NOMO-1 treated with dmso at 0.1 percent for 144 hours (cell line): ENCODE results near the gene MRPL22.
"Not testable (repeated sequence)": the region's sequence is repeated elsewhere in the genome, so short reads cannot be mapped to it uniquely, and the experiment has no call there.

Experiments
- DNase-seq: peaks from one replicate; lab custom pipeline; 2025; ENCODE audit not compliant: unreplicated experiment; lab: John Stamatoyannopoulos, UW

The MRPL22 gene

DNA sequence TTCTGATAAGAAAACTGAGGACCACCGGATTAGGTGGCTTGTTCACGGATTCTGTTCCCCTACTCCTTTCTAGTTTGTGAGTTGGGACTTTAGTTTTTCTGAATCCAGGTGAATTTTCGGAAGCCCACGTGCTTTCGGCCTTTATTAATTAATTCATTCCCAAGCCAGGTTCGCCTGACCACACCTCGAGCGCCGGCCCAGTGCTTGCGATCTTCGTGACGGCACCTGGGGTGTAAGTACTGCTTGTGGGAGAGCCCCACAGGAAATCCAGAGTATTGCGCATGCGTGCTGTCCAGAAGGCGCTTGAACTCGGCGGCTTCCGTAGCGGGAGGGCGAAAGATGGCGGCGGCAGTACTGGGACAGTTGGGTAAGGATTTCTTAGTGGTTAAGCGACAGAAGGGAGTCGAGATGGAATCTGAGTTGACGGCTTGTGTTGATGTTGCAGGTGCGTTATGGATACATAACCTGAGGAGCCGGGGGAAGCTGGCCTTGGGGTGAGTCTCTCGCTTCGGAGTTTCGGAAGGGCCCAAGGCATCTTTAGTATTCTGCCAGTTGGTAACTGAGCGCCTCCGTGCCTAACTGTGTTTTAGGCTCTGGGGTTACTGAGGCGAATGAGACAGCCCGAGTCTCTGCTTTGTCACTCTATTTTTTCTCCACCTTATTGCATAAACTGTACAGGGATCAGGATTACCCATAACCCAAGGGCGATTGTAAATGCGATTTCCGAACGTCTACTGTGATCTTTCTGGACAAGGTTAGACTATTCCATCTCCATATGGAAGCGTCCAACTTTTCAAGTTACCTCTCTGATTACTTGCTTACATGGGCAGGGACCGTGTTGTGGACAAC, at the start of gene MRPL22:
MRPL22 (plus strand) TSS at position 302 of the 849 bp plus-strand sequence; CDS start at position 340, 38 bp downstream.
- peak; percentile 90 for DNase-seq

DNA sequence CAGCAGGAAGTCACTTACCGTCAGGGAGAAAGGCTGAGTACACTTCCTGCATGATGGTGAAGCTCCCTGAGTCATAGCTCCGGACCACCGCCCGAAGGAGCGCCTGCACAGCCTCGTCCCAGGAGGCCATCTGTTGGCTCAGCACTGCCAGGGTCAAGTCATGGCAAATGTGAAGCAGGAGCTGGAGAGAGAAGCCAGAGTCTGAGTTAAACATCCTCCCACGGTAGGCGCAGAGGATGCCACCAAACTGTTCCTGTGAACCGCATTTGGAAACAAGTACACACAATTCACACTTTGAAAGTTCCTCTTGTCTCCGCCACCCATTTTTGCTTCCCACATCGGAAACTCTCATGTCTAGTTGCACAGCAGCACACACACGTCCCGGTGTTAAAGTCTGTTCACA, 48.5 kb upstream of the MRPL22 start:
- no peak for DNase-seq

DNA sequence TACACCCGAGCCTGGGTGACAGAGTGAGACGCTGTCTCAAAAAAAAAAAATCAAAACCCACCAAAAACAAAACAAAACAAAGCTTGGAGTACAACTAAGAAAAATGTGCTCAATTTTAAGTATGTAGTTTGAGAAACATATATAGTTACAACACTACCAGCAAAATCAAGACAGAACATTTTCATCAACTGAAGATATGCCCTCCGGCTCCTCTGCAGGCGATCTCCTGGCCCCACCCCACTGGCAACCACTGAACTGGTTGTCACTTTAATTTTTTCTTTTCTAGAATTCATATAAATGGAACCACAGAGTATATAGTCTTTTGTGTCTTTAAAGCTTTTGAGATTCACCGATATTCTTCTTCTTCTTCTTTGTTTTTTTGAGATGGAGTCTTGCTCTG, 47.5 kb upstream of the MRPL22 start:
- no peak for DNase-seq

DNA sequence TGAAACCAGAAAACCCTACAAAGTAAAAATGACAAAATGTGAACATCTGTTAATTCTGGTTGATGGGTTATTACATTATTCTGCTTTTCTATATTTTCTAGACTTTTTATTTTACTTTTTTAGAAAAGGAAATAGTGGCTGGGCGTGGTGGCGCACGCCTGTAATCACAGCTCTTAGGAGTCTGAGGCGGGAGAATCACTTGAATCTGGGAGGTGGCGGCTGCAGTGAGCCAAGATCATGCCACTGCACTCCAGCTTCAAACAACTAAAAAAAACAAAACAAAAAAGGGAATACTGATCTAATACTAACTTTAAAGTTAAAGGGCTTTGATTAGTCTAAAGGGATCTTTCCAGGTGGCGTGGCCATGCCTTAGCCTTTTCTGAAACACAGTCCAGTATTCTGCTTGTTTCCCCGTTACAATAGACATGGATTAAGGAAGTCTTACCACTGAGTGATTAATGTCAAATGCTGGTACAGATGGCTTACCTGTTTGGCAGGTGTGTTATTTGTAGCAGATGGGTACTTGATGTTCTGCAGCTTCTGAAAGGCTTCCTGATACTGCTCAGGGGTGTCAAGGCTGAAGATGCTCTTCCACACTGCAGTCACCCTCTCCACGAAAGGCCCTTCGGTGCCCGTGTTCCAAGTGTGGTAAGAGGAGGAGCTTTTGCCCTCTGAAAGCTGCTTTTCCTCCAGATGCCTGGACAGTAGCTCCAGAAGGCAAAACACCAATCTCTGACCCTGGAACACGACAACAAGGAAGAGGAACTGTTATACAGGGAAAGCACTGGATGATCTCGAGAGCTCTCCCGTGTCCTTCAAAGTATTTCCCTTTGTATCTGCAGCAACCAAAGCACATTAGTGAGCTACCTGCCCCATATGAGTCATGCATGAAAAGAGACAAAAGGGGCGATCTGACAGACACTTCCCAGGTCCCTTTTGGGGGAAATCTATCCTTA, 45.0 kb upstream of the MRPL22 start:
- no peak for DNase-seq

DNA sequence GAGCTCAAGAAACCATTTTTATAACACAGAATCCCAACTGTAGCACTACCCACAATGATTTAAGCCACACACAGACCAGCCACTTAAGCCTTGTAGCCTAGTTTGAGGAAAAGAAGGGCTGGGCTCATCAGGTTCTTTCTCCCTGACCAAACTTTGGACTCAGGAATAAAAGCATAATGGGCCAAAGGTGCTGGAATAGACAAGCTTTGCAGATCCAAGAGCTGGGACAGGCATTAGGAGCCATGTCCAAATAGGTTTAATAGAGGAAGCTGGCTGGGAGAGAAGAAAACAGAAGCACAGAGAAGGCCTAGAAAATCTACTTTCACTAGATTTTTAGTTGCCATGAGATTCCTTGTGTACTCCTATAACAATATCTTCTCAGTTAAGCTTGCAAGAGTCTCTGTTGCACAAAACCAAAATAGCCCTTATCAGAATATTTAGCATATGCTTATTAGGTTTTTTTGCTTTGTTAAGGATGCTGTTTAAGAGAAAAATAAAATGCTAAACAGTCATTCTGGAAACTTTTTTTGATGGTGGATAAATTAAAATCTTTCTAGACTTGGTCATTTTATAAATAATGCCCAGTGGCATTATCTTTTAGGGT, 44.2 kb upstream of the MRPL22 start:
- no peak for DNase-seq

DNA sequence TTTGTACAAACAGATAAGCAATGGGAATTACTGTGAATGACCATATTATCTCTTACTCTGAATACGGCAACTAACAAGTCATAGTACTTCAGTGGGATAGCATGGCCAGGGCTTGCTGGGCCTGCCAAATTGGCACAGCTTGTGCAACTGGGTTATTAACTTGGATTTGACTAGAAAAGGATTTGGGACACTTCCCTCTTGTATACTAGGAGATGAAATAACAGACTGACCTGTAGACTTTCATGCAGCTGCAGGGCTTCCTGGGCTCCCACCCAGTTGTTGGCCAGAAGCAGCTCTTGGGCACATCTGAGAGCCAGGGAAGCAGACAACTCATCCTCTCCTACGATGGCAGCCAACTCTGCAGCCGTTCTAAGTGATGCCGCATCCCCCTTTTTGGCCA, 42.7 kb upstream of the MRPL22 start:
- DNase-seq, result no peak

DNA sequence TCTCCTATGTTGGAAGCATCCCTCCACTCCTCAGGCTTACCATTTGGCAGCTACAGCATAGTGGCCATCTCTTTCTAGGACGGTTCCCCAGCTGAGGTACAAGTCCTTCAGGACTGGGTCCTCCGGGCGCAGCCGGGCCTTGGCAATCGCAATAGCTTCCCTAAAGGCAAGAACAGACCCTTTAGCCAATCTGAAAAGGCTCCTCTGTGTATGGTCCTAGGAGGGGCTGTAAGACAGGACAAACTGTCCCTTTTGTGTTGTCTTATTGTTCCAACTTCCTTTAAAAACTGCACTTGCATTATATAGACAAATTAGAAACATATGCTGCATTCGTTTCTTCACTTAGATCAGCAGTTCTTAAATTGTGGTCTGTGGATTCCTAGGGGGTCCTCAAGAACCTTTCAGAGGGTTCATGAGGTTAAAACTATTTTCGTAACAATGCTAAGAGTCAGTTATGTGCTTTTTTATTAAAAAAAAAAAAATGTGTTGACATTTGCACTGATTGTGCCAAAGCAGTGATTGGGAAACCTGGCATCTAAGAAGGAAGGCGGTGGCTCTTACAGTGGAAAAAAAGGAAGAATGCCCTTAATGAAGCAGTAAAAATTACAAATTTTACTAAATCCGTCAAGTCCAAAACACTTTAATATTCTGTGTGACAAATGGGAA, 41.6 kb upstream of the MRPL22 start:
- DNase-seq, result no peak

DNA sequence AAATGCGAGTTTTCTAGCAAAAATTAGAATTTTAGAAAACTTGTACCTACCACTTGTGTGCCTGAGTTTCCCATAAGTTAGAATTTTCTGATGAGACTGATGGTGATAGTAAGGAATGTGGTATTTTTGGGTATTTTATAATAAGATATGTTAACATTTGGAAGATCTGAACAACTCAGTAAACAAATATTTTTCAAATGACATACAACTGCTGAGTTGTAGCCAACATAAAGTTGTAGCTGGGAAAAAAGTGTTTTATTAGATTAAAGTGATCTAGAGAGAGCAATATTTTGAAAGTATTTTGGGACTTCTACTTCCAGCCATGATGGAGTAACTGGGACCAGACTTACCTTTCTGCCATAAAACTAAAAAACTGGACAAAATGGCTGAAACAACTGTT, 40.8 kb upstream of the MRPL22 start:
- no peak for DNase-seq

DNA sequence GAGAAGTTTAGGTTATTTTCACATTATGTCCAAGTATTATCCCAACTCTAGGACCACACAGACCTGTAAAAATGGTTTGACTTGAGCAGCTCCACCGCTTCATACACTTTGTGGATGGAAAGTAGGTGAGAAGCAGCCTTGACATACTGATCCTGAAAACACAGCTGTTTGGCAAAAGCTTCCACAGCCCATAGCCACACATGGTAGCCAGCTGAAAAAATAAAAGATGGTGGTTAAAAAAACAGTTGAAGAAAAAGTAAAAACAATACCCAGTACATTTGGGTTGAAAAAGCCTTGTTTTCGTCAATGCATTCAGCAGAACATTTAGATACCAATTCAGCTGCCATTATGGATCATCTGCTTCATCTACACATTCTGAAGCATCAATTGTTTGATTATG, 39.6 kb upstream of the MRPL22 start:
- DNase-seq, result no peak

DNA sequence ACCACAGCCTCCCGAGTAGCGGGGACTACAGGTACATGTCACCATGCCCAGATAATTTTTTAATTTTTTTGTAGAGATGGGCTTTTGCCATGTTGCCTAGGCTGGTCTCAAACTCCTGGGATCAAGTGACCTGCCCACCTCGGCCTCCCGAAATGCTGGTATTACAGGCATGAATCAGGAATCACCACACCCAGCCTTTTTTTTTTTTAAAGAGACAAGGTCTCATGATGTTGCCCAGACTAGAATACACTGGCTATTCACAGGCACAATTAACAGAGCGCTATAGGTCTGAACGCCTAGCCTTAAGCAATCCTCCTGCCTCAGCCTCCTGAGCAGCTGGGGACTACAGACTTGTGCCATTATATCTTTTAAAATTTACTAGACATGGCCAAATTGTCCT, 39.0 kb upstream of the MRPL22 start:
- DNase-seq, result no peak

DNA sequence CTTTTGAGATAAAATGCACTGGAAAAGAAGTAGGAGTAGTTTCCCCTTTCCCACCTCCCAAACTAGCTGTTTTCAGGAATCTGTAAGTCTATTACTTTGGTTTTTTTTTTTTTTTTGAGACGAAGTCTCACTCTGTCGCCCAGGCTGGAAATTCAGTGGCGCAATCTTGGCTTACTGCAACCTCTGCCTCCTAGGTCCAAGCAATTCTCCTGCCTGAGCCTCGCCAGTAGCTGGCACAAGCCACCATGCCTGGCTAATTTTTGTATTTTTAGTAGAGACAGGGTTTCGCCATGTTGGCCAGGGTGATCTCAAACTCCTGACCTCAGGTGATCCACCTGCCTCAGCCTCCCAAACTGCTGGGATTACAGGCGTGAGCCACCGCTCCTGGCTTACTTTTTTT, 35.3 kb upstream of the MRPL22 start:
- not testable (repeated sequence) for DNase-seq

DNA sequence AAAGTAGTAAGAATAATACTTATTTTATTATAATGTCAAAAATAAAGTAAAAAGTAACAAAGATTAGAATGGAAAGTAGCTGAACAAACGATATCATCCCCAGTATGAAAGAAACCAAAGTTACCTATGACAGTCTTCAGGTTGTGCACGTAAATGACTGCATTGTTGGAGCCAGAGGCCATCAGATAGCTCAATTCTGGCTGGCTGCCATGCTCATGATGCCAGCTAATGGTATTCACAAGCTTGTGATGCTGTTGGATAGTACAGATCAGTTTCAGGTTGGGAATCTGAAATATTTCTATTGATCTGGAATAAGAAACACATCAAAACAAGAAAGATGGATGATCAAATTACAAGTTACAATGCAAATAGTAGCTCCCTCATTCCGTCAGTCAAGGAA, 24.0 kb upstream of the MRPL22 start:
- DNase-seq, result no peak

DNA sequence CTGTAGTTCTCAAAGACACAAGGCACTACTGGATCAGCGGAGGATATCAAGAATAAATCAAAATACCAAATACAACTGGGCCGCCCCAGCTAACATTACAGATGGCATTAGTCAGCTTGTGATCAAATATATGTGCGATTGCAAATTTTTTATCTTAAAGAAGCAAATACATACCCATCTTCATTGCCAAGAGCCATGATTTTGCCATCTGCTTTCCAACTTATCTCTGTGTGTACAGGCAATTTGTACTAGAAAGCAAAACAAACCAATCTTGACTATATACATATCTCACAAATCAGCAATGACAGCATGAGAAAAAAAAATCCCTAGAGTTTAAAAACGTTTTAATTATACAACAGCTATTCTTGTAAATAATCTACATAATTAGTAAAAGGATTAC, 23.1 kb upstream of the MRPL22 start:
- no peak for DNase-seq

DNA sequence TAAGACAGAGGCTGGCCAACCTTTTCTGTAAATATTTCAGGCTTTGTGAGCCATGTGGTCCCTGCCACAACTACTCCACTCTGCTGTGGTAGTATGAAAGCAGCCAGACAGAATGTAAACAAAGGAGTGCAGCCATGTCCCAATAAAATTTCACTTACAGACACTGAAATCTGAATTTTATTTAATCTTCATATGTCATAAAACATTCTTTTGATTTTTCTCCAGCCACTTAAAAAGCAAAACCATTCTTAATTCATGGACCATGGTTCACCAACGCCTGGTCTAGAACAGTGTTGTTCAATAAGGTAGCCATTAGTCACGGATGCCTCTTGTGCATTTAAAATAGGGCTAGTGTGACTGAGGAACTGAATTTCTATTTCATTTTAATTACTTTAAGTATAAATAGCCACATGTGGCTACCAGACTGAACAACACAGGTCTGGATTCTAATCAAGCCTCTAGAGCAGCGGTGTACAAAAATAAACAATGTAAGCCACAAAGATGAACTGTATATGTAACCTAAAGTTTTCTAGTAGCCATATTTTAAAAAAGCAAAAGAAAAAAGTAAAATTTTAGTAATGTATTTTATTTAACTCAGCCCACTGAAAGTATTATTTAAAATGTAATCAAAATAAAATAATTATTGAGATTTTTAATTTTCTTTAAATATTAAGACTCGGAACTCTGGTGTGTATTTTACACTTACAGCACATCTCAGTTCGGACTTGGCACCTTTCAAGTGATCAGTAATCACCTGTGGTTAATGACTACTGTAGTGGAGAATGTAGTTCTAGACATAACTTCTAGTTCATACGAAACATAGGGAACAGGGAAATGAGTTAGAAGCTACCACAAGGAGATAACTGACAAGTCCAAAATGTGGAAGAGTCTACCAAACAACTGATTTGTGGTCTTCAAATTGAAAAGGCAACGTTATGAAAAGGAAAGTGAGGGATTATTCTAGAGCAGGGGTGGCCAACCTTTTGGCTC, 17.1 kb upstream of the MRPL22 start:
- no peak for DNase-seq

DNA sequence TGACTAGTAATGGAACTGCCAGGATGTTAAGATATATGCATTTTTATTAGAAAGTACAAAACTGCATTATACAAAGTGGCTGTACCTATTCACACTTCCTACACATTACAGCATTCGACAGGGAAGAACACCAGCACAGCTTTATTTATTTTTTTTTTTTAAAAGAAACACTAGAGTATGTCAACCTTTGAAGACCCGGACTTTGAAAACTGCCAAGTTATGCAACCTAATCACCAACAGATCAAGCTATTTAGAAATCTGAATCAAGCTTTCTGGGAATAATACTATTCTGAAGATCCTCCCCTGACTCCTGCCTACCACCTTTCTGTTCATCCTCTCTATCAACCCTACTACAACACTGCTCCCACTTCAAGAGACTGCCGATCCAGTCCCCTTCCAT, 7.3 kb upstream of the MRPL22 start:
- no peak for DNase-seq

DNA sequence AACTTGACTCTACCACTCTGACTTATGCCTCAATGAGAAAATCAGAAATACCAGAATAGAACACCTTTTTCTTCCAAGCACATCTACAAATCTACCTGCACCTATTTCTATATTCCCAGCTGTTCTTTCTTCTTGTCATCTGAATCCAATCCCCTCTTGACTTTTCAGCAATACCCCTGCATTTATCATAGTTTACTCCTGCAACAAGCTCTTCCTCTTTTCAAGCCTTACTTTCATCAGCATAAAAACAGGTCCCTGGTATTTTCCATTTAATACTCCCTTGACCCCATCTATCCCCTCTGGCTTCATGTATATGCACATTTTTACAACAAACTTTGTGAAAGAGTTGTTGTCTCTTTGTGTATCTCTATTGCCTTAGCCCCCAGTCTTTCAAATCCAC, 6.0 kb upstream of the MRPL22 start:
- no peak for DNase-seq

DNA sequence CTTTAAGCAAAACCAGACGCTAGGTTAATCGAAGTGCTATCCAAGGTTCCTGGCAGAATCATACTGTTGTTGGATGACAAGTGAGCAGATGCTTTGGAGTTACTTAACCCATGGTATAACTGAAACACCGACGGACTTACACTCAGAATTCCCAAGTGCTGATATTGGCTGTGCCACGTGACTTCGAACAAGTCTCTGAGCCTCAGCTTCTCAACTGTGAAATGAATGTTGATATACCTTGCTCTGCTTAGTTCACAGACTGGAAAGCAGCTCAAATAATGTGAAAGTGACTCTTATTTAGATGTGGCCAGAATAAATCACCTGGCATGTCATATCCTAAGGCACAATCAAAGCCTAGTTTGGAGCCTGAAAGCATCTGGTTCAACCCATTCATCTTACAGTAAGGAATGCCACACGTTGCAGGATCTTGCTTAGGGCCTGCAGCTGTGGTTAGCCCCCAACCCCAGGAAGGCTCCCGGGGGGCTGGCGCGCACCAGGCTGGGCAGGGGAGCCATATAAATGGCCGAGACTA, 3.6 kb upstream of the MRPL22 start:
- DNase-seq, result no peak

DNA sequence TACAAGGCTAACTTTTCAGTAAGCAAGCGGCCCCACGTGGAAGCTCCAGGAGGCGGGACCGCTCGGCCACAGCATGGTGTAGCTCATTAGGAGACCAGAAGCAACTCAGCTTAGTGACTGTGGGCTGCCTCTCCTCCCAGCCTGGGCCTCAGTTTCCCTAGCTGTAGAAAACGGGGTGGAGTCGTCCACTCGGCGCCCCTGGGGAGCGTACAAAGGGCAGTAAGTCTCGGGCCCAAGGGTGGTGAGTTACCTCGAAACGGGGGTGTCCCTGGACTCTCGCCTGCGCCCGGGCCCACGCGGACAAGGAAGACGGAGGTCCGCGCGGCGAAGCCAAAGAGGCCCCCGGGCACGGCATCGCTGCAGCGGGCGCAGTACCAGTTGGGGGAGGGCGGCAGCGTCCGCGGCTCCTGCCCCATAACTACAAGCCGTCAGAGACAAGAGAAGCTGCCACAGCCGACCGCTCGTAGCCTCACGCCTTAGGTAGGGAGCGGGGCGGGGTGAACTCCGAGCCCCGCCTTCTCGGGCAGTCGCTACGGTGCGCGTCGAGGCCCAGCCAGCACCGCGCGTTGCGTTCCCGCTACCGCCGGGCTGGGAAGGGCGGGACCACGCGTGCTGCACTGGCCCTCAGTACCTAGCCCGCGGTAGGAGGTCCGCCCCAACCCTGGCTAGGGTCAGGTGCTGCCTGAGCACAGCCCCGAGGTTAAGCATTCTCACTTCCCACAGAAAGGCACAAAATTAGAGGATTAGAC, 3.0 kb upstream of the MRPL22 start, which contains the start of gene GEMIN5:
GEMIN5 (minus strand) TSS at position 494 of the 749 bp plus-strand sequence; CDS start at position 416, 78 bp downstream.
- peak; percentile 82 for DNase-seq

DNA sequence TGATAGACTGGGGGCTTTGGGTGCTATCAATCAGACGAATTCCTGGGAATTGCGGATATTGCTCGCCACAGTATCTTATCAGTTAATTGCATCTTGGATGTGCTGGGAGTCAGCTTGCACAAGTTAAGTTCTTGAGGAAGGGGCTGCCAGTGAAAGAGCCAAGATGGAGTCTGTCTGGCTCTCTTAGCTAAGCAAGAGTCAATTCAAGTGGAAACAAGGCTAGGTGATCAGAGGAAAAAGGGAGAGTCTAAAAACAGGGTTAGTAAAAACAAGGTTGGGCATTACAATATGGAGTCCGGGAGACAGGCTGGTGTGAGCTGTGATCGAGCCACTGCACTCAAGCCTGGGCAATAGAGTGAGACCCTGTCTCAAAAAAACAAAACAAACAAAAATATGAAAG, 1.5 kb upstream of the MRPL22 start:
- DNase-seq, result not testable (repeated sequence)
